ACHN (cell line): ENCODE data around the gene FOXO4.

Source experiments
- DNase-seq: peaks from one replicate; pipeline ENCODE4 v3.0.0-alpha.2; 2015
- in situ Hi-C: cut with HindIII; loops from 2 replicates; pipeline ENCODE4 v1.10.0; 2017; ENCODE audit warnings: low sequenced_read_pairs, low pct_ligation_motif_present, low pct_unique_long_range_greater_than_20kb

The FOXO4 gene

DNA sequence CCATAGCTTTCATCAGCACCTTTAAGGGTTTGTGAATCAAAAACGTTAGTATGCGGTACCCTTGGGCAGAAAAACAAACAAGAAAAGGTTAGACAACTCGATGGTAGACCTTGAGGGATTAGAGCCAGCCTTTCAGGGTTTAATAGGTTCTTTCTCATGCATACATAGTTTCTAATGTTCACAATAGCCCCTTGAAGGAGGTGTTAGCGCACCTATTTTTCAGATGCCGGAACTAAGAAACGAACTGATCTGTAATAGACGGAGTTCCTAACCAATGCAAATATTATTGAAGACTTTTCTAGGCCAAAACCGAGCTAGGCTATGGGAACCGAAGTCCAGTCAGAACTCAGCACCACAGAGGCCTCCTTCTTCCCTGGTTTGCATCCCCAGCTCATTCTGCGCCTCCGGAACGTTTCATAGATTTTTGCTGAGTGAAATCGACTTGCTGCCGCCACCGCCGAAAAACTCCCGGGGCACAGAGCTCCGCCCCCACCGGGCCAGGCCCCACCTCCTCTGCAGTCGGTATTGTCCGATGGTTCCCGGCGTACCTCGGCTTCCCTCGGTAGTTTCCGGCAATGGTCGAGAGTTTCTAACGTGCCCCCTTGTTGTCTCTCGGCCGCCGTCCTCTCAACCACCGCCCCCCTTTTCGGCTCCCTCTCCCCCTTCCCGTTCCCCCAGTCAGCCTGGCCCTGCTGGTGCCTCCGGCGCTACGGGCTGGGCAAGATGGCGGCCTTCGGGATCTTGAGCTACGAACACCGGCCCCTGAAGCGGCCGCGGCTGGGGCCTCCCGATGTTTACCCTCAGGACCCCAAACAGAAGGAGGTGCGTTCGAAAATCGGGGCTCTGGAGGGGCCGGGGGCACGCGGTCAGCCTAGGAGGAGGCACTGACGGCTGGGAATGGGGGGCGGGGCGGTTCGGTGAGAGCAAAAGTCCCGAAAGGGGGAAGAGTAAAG is 22.7 kb downstream of the FOXO4 start, which contains the start of gene MED12:
Gene MED12 (plus strand): TSS at position 565 of the 953 bp plus-strand sequence. CDS start 159 bp downstream, at position 724.
- peak; percentile 68 for DNase-seq
- in situ Hi-C loops: no loop called here

GRCh38 chrX:71118985-71119535 is 23.4 kb downstream of the FOXO4 start:
- in situ Hi-C loops: no loop called here
- no peak for DNase-seq

DNA sequence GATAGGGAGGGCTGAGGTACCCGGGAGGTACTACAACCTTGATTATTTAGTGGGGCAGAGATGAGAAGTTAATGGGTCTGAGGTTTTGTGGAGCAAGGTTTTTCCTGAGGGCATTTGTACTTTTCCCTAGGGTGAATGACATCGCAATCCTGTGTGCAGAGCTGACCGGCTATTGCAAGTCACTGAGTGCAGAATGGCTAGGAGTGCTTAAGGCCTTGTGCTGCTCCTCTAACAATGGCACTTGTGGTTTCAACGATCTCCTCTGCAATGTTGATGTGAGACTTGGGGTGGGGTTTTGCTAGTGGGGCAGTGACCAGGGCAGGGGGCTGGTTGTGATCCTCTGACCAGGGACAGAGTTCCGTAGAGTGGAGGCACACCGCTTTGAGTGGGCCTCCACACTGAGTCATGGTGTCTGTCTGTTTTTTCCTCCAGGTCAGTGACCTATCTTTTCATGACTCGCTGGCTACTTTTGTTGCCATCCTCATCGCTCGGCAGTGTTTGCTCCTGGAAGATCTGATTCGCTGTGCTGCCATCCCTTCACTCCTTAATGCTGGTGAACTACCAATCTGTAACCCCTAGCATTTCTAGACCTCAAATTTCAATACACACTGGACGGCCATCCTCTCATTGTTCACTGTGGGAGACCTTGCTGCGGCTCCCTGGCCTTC is 32.6 kb downstream of the FOXO4 start:
- in situ Hi-C loops: no loop called here
- DNase-seq: no peak

DNA sequence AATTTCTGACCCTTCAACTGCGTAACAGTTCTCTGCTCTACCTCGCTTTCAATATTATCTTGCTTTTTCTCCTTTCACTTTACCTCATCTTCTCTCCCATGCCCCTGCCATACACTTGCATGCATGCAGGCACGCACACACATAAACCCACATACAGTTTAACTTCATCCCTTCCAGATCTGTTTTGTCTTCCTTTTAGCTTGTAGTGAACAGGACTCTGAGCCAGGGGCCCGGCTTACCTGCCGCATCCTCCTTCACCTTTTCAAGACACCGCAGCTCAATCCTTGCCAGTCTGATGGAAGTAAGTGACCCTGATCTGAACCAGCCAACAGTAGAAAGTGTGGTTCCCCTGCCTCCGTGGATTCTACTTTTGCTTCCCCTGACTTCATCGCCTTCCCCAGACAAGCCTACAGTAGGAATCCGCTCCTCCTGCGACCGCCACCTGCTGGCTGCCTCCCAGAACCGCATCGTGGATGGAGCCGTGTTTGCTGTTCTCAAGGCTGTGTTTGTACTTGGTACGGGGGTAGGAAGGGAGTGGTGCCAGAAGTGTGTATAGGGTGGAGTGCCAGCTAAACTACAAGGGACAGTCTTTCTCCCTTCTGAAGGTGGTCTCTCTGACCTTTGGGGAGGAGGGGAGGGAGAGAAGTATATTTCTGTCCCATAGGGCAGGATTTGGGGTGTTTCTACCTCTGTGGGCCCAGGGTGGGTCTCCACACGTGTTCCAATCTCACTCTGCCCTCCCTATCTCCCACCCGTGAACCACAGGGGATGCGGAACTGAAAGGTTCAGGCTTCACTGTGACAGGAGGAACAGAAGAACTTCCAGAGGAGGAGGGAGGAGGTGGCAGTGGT is 33.5 kb downstream of the FOXO4 start:
- in situ Hi-C loops: no loop called here
- DNase-seq: peak; percentile 37

- in situ Hi-C loops: no loop called here
Observed at GRCh38 chrX:71131510-71131909, 35.9 kb downstream of the FOXO4 start.

GRCh38 chrX:71140440-71140839 is 44.8 kb downstream of the FOXO4 start:
- in situ Hi-C loops: no loop called here
- DNase-seq: no peak

More at GRCh38 chrX:71131510-71131909, 35.9 kb downstream of the FOXO4 start:
- DNase-seq: no peak

GRCh38 chrX:71143508-71143907 is 47.9 kb downstream of the FOXO4 start:
- DNase-seq: no peak
- in situ Hi-C loops: no loop called here

DNA sequence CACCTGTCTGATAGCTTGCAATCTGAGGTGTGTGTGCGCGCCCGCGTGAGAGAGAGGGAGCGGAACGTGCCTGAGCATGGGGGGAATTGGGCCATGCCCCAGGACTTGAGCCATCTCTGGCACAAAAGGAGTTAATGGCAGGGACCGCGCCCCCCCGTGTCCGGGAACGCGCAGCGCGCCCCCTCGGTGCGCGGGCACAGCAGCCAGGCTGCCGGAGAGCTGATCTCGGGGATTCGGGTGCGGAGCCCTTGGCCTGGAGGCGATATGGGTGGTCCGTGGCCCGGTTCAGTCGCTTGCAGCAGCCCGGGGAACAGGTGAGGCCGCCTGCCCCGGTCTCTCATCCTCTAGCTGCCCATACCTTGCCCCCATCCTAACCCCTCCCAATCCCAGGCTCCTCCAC is 49.0 kb downstream of the FOXO4 start, which contains the start of gene NLGN3:
Gene NLGN3 (plus strand): TSS at position 191 of the 400 bp plus-strand sequence. CDS start 2,909 bp downstream, outside the sequence.
- DNase-seq: no peak
- in situ Hi-C loops: no loop called here

DNA sequence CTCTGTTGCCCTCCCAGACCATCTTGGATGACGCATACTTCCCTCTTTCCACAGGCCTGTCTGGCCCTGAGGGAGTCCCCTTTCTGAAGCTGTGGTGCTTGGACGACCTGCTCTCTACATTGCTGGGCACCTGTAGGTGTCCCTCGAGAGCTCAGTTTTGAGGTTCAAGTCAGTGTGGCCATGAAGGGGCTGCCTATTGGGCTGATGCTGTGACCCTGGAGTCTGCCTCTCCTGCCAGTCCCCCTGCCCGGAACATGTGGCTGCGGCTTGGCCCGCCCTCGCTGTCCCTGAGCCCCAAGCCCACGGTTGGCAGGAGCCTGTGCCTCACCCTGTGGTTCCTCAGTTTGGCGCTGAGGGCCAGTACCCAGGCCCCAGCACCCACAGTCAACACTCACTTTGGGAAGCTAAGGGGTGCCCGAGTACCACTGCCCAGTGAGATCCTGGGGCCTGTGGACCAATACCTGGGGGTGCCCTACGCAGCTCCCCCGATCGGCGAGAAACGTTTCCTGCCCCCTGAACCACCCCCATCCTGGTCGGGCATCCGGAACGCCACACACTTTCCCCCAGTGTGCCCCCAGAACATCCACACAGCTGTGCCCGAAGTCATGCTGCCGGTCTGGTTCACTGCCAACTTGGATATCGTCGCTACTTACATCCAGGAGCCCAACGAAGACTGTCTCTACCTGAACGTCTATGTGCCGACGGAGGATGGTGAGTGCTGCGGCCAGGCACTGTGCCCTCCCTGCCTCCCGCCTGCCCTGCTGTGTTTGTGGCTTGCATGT is 52.0 kb downstream of the FOXO4 start:
- no peak for DNase-seq
- in situ Hi-C loops: no loop called here

GRCh38 chrX:71148278-71148663 is 52.6 kb downstream of the FOXO4 start:
- DNase-seq: no peak
- in situ Hi-C loops: no loop called here

DNA sequence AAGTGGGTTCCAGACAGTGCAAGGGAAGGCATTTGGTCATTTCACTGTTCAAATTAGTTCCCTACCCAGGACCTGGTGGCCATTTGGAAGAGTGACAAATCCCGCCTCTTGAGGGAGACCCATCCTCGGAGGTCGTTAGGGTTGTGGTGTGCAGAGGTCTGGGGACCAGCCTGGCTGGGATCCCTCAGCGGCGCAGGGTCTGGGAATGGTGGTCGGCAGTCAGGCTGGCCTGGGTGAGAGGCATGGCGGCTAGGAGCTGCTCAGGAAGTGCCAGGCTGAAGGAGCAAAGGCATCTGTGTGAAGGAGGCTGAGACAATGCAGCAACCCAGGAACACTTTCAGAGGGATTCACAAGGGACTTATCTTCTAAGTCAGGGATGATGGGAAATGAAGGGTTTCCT is 55.7 kb downstream of the FOXO4 start:
- in situ Hi-C loops: no loop called here
- no peak for DNase-seq
